ENCODE results near the gene PCGF2. TPM values are rescaled to one million over a fixed set of nuclear protein-coding genes. Genes with fewer than 3 reads are reported as not detected.
A peak's percentile ranks its signal among the peaks of the same experiment; 100 is the strongest.

The PCGF2 gene
- total RNA-seq, 1 donor from 2014 or later = 64.8 TPM

GRCh38 chr17:38743556-38744171 lies 4.5 kb downstream of the PCGF2 start:
- DNase-seq (ENCODE audit: low spot score in 2 of 2) = no peak
- peaks cover 3 to 31% of the 10 kb centered on the region in 2 donors for H3K4me1 ChIP-seq
- peaks cover 9 to 14% of the 10 kb centered on the region in 2 donors for H3K36me3 ChIP-seq
- no peak overlapping the region for H3K4me3 ChIP-seq
- no peaks in the 10 kb centered on the region for H3K27me3 ChIP-seq
- intact Hi-C loops (cut with DNase I) = no loop called here
- H3K9me3 ChIP-seq = no peaks in the 10 kb centered on the region
- H3K27ac ChIP-seq = peak overlapping the region; percentile 43 to 67
- no peak for TF ChIP-seq CTCF (IDR thresholded peaks at IDR 0.05)

DNA sequence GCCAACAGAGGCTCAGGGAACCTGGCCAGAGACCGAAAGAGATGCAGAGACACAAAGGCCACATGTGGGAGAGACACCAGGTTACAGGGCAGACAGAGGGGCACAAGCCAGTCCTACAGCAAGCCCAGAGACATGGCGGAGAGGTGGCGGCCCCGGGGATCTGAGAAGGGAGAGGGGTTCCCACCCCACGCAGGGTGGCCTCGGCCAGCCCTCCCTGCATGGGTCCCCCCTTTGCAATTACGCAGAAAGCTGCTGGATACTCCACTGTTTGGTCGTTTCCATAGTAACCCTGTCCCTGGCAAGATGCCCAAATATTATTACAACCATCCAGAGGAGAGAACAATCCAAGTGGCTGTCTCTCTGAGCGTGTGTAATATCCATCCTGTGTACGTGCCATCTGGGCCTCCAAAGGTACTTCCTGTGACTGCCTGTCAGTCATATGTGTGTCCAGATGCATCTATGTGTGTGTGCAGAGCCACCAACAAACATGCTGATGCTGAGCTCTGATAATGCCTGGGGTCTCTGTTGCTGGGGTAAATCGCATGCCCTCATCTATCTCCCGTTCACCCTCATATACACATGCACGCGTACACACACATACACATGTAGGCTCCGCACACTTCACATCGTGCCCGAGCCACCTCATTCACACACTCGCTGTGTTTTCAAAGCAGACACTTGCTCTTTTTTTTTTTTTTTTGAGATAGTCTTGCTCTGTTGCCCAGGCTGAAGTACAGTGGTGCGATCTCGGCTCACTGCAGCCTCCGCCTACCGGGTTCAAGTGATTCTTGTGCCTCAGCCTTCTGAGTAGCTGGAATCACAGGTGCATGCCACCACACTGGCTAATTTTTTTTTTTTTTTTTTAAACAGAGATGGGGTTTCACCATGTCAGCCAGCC lies 5.5 kb downstream of the PCGF2 start:
- H3K36me3 ChIP-seq = peaks cover 15 to 24% of the 10 kb centered on the region in 2 donors
- H3K27me3 ChIP-seq = no peaks in the 10 kb centered on the region
- H3K4me1 ChIP-seq = peaks cover 3 to 31% of the 10 kb centered on the region in 2 donors
- no peak overlapping the region for H3K4me3 ChIP-seq
- no peak for TF ChIP-seq CTCF (IDR thresholded peaks at IDR 0.05)
- intact Hi-C loops (cut with DNase I) = no loop called here
- peak overlapping the region; percentile 67 to 78 for H3K27ac ChIP-seq
- DNase-seq (ENCODE audit: low spot score in 2 of 2) = peak in 1 of 2 donors; percentile 83
- H3K9me3 ChIP-seq = no peaks in the 10 kb centered on the region

GRCh38 chr17:38741921-38742410 lies 6.2 kb downstream of the PCGF2 start:
- H3K27ac ChIP-seq = peak overlapping the region; percentile 67 to 78
- DNase-seq (ENCODE audit: low spot score in 2 of 2) = no peak
- H3K4me1 ChIP-seq = peaks cover under 1 to 29% of the 10 kb centered on the region in 2 donors
- TF ChIP-seq CTCF (IDR thresholded peaks at IDR 0.05) = no peak
- peaks cover 18 to 31% of the 10 kb centered on the region in 2 donors for H3K36me3 ChIP-seq
- H3K27me3 ChIP-seq = no peaks in the 10 kb centered on the region
- no peaks in the 10 kb centered on the region for H3K9me3 ChIP-seq
- no peak overlapping the region for H3K4me3 ChIP-seq
- intact Hi-C loops (cut with DNase I) = no loop called here

GRCh38 chr17:38741461-38741860 lies 6.7 kb downstream of the PCGF2 start:
- Histone ChIP-seq H3K4me1 (peaks cover 0 to 24% of the 10 kb centered on the region in 2 donors), H3K9me3 (no peaks in the 10 kb centered on the region), H3K4me3 (no peak overlapping the region), H3K27me3 (no peaks in the 10 kb centered on the region), H3K27ac (peak overlapping the region; percentile 67 to 78), H3K36me3 (peaks cover 21 to 33% of the 10 kb centered on the region in 2 donors)
- TF ChIP-seq CTCF (IDR thresholded peaks at IDR 0.05) = no peak
- no peak for DNase-seq (ENCODE audit: low spot score in 2 of 2)
- intact Hi-C loops (cut with DNase I) = no loop called here

- TF ChIP-seq CTCF (IDR thresholded peaks at IDR 0.05) = no peak
- DNase-seq (ENCODE audit: low spot score in 2 of 2) = no peak
- H3K4me1 ChIP-seq = peaks cover 0 to 20% of the 10 kb centered on the region in 2 donors
- intact Hi-C loops (cut with DNase I) = no loop called here
- H3K36me3 ChIP-seq = peaks cover 21 to 39% of the 10 kb centered on the region in 2 donors
- no peak overlapping the region for H3K4me3 ChIP-seq
- no peaks in the 10 kb centered on the region for H3K9me3 ChIP-seq
- no peaks in the 10 kb centered on the region for H3K27me3 ChIP-seq
- H3K27ac ChIP-seq = peak overlapping the region in 1 of 2 donors; percentile 67
Observed at GRCh38 chr17:38740806-38741205, 7.3 kb downstream of the PCGF2 start.

All from ascending aorta (tissue), 2 donors.